GM21360 (cell line): Measurements from ENCODE around the gene GRB2.
"Not testable (repeated sequence)": the region's sequence is repeated elsewhere in the genome, so short reads cannot be mapped to it uniquely, and the experiment has no call there.

Experiments used
- ATAC-seq: cut with Tn5 transposase; IDR thresholded peaks from one replicate; pipeline ENCODE4 v1.9.1; 2021; ENCODE audit warnings: mild to moderate bottlenecking, moderate library complexity; ENCODE audit not compliant: unreplicated experiment

Gene GRB2

DNA sequence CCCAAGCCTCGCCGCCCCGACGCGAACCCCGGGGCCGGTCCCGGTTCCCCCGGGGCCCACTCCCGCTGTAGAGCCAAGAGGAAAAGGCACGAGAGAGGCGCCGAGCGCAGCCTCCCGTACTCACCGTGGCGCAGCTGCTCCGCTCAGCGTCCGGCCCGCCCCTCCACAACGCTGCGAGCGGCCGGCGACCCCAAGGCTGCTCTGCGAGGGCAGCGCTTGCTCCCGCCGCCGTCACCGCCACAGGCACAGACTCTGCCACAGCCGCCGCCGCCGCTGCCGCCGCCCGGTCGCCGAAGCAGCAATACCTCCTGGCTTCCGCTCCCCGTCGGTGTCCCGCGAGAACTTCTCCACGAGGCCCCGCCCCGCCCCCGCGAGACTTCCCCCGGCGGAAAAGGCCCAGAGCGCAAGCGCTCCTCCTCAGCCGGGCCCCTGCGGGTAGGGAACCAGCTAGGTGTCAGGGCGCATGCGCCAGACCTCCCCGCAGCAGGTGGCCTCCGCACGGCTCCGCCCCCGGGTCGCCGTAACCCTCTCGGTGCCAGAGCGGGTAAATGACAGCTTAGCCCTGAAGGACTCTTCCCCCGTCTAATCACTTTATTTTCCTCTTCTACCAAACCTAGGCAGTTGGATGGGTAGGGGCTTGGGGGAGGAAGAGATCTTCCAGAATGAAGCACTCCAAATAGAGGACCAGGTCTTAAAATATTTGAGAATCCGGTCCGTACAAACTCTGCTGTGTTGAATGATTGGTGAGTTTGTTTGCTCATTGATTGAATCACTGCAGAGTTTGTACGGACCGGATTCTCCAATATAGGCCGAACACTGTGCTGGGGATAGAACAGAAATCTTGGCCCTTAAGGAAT, at the start of gene GRB2:
TSS of gene GRB2 (minus strand) at position 314 of the 857 bp plus-strand sequence. CDS start 12,050 bp downstream, outside the sequence.
- peak; percentile 77 for ATAC-seq

DNA sequence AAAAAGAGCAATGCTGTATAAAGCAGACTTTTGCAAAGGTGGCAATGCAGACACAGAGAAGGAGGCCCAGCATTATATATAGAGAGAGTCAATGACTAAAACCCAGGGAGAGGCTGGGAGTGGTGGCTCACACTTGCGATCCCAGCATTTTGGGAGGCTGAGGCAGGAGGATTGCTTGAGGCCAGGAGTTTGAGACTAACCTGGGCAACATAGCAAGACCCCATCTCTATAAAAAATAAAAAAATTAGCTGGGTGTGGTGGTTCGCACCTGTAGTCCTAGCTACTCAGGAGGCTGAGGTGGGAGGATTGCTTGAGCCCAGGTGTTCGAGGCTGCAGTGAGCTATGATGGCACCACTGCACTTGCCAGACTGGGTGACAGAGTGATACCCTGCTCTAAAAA, 49.2 kb upstream of the GRB2 start:
- ATAC-seq, result not testable (repeated sequence)

DNA sequence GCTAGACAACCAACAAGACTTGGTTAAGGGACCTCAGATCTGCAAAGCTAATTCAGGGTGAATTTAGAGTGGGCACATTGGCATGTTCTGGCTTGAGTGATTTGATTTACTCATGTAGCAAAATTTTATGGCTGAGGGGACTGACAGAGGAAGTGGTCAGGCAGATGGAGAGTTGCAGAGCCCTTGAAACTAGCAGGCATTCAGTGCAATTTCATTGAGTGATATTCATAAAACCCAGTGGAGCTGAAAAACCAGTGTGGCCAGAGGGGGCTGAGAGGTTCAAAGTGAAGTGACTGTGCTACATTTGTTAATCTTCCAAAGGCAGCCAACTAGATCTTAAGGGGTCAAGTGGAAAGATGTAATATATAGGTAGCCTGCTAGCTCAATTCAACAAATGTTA, 48.7 kb upstream of the GRB2 start:
- ATAC-seq, result no peak

DNA sequence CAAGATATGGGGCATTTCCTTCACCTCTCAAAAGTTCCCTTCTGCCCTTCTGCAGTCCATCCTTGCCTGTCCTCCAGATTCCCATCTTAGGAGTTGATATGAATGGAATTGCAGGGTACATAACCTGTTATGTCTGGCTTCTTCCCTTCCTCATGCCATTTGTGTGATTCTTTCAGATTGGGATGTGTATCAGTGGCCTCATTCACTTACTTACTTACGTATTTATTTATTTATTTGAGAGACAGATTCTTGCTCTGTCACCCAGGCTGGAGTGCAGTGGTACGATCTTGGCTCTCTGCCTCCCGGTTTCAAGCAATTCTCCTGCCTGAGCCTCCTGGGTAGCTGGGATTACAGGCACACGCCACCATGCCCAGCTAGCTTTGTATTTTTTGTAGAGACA, 44.8 kb upstream of the GRB2 start:
- no peak for ATAC-seq

DNA sequence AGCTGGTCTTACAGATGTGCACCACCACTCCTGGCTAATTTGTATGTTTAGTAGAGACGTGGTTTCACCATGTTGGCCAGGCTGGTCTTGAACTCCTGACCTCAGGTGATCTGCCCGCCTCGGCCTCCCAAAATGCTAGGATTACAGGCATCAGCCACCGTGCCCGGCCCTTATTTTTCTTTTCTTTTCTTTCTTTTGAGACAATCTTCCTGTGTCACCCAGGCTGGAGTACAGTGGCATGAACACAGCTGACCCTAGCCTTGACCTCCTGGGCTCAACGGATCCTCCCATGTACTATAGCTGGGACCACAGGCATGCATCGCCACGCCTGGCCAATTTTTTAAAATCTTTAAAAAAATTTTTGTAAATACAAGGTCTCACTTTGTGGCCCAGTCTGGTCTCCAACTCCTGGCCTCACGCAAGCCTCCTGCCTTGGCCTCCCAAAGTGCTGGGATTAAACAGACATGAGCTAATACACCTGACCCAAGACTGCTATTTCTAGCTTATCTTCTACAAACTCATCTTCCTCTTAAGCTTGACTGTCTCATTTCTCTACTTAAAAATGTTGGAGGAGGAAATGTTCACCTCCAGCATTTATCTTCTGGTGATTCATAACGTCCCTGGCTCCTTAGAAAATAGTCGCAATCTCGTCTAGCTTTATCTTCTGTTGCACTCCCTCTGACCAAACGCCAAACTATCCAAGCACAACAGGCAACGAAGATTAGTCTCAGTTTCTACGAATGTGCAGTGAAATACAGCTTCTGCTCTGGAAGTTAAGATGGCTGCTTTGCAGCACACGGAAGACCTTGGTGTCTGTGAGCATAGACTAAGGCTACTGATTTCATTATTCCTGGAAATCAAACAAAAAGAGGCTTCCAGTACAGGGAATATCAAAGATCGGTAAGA, 42.7 kb upstream of the GRB2 start:
- ATAC-seq, result no peak

DNA sequence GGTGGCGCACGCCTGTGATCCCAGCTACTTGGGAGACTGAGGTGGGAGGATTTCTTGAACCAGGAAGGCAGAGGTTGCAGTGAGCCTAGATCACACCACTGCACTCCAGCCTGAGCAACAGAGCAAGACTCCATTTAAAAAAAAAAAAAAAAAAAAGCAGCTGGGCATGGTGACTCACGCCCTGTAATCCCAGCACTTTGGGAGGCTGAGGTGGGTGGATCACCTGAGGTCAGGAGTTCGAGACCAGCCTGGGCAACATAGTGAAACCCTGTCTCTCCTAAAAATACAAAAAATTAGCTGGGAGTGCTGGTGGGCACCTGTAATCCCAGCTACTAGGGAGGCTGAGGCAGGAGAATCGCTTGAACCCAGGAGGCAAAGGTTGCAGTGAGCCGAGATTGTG, 40.4 kb upstream of the GRB2 start:
- not testable (repeated sequence) for ATAC-seq

DNA sequence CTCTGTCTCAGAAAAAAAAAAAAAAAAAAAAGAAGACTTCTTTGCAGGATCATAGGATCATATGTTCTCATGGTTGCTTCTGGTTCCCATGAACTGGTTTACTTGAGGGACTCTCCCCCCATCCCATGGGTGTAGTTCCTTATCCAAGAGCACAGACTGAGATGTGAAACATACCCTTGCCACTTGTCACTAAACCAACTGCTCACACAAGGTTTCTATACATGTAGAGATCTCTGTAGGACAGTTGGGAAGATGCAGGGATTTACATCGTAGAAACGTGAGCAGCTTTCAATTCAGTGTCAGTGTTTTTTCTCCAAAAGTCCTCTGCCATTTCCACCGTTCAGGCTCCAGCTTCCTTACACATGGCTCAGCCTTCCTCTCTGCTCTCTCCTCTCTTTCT, 39.8 kb upstream of the GRB2 start:
- no peak for ATAC-seq

DNA sequence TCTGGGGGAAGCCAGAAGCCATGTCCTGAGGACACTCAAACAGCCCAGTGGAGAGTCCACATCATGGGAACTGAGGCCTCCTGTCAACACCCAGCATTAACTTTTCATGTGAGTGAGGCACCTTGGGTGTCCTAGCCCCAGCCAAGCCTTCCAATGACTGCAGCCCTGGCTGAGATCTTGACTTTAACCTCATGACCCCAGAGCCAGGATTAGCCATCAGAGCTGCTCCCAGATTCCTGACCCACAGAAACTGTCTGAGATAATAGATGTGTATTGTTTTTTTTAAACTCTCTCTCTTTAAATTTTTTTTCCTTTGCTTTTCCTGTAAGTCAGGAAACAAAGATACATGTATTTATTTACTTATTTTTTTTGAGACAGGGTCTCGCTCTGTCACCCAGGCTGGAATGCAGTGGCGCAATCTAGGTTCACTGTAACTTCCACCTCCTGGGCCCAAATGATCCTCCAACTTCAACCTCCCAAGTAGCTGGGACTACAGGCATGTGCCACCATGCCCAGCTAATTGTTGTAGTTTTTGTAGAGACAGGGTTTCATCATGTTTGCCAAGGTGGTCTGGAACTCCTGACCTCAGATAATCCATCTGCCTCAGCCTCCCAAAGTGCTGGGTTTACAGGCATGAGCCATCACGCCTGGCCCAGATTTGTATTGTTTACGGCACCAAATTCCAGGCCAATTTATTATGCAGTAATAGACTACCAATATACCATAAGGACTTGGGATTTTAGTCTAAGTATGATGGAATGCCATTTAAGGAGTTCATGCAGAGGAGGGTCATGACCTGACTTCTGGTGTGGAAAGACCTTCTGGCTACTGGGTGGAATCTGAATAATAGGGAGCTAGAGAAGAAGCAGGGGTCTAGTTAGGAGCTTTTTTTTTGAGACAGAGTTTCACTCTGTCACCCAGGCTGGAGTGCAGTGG, 37.0 kb upstream of the GRB2 start:
- no peak for ATAC-seq

DNA sequence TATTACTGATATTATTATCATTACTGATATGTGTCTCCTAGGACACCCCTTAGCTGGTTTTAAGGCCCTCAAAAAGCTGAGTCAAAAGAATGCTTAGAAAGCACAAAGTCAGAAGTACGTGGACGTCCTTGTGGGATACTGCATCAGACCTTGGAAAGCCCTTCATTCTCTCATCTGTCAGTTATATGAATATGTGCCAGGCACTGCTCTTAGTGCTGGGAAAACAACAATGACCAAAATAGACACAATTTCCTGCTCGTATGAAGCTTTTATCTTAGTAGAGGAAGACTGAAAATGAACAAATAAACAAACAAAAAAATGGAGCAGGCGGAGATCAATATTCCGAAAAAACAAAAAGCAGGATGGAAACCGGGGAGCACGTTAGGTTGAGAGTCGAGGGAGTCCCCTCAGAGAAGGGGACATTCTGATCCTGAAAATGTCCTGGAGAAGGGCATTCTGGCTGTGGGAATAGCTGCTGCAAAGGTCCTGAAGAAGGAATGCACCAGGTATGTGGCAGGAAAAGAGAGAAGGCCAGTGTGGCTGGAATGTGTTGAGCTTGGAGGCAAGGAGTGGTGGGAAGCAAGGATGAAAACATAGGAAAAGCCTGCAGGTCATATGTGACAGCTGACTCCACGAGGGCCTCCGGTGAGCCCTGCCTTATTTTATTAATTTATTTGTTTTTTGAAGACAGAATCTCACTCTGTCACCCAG, 35.4 kb upstream of the GRB2 start:
- no peak for ATAC-seq

DNA sequence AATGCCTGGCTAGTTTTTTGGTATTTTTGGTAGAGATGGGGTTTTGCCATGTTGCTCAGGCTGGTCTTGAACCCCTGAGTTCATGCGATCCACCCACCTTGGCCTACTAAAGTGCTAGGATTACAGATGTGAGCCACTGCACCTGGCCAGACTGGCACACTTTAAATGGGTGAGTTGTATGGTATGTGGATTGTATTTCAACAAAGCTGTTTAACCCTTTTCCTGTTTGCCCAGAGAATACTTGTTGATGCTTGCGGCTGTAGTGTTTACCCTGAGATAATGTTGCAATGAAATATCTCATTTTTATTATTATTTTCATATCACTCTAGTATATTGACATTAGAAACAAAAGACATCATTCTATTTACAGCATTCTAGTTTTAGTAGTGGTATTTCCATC, 33.8 kb upstream of the GRB2 start:
- ATAC-seq, result no peak

DNA sequence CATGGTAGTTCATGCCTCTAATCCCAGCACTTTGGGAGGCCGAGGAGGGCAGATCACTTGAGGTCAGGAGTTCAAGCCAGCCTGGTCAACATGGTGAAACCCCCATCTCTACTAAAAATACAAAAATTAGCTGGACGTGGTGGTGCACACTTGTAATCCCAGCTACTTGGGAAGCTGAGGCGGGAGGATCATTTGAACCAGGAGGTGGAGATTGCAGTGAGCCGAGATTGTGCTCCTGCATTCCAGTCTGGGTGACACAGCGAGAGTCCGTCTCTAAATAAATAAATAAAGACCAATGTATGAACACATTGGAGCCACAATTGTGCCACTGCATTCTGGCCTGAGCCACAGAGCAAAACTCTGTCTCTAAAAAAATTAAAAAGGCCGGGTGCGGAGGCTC, 31.9 kb upstream of the GRB2 start:
- ATAC-seq, result not testable (repeated sequence)

DNA sequence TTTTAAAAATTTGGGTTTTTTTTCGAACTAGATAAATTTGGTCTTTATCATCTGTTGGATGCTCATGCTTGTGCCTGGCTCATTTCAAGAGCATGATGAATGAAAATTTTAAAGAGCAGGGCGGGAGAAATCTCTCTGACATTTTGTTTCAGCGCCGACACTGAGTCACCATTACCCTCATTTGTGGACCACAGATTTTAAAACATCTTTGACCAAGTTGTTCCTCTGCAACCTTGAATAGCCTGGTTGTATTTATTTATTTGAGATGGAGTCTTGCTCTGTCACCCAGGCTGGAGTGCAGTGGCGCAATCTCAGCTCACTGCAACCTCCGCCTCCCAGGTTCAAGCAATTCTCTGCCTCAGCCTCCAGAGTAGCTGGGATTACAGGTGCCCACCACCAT, 29.0 kb upstream of the GRB2 start:
- not testable (repeated sequence) for ATAC-seq

DNA sequence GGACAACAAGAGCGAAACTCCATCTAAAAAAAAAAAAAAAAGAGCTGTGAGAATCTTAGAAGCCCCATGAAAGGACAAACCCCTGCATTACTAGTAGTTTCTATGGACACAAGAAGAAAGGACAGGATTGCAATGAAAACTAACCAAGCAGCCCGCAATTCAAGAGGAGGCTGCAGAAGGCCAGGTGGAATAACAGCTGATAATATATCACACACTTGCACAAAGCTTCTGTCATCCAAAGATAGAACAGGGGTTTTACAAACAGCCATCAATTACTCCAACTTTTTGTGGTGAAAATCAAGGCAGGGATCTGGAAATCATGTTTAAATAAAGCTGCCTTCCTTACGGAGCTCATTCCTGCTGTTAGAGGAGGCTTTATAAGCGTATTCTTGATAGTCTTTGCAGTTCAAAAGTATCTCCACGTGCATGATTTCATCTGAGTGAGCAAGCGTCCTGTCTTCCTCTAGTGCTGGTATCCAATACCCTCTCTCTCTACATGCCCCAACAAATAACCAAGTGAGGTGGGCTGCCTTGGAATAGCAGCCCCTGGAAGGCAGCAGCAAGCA, 27.8 kb upstream of the GRB2 start:
- no peak for ATAC-seq

DNA sequence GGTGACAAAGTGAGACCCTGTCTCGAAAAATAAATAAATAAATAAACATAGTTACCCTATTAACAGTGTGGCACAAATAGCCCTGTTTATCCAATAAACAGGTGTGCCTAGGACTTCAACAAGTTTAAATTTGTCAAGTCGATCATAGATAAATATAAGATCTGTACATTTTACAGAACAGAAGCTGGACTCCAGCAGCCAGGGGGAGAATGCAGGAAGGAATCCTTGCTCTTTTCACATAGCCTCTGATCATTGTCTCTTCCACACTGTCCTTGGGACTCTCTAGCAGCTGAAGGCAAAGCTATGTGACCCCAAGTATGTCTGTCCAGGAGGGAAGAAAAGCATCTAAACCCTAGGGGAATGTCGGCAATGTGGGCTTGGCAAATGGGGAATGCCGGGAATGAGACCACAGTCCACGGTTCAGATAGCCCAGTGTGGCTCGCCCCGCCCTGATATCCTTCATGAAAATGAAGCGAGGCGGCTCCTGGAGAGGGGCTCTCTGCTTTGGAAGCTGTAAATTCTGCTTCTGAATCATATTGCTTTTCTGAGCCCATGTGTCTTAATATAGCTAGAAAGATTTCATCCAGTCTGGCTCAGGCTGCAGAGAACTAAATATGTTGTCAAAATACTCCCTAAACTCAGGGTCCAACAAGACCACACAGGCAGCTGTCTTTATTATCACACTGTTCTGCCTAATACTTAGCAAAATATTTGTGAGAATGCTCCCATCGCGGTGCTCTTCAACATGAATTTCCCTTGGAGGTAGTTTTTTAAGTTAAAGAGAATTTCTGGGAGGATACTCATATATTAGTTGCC, 24.9 kb upstream of the GRB2 start:
- ATAC-seq, result no peak

DNA sequence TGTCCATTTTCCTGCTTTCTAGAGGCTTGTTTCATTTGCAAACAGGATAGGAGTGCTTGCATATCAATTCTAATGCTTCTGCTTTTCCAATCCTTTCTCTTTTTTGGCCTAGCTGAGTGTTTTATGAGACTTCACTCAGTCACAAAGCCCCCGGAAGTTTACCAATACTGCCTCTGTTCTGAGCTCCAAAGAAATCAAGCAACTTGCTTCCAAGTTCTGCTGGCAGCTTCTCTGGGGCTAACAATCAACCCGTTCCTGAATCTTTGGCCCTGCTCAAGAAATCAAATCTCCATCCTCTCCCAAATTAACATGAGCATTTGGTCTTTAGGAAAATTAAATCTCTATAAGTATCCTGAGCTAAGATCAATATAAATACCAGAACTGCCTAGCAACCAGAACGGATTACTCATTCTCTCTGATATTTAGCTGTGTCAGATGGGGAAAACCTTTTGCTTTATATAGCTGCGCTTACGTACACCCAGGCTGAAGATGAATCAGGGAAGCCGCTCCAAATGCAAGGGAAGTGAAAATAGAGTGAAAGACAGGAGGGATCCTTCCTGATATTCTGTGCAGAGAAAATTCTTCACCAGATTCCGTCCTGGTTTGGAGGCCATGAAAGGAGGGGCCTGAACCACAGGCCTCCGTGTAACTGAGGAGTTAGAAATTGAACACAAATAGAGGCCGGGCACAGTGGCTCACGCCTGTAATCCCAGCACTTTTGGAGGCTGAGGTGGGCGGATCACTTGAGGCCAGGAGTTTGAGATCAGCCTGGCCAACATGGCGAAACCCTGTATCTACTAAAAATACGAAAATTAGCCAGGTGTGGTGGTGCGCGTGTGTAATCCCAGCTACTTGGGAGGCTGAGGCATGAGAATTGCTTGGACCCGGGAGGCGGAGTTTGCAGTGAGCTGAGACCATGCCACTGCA, 23.3 kb upstream of the GRB2 start:
- ATAC-seq, result no peak

DNA sequence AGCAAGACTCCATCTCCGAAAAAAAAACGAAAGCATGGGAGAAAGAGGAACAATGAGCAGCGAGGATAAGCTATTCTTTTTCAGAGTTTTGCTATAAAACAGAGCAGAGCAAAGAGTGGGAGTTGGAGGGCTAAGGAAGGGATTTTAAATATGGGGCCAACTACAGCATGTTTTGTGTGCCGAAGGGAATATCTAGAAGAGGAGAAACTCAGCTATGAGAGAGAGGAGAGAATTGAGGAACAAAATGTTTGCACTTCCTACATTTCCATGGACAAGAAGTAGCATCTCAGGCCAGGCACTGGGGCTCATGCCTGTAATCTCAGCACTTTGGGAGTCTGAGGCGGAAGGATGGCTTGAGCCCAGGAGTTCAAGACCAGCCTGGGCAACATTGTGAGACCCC, 13.1 kb upstream of the GRB2 start:
- no peak for ATAC-seq

DNA sequence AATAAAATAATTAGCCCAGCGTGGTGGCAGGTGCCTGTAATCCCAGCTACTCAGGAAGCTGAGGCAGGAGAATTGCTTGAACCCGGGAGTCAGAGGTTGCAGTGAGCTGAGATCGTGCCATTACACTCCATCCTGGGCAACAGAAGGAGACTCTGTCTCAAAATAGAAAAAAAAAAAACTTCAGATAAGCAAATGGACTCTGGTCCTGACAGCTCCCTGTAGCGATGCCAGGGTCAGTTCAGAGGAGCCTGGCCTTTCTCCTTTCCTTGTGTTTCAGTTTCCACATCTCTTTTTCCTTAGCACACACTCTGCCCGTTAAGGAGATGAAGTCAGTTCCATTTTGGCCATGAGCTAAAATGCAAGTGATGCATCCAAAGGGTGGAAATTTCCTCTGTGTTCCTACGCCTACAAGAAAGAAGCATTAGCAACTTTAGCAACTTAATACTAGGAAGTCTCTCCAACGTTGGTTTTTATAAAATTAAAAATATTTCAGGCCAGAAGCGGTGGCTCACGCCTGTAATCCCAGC, 11.6 kb upstream of the GRB2 start:
- no peak for ATAC-seq

DNA sequence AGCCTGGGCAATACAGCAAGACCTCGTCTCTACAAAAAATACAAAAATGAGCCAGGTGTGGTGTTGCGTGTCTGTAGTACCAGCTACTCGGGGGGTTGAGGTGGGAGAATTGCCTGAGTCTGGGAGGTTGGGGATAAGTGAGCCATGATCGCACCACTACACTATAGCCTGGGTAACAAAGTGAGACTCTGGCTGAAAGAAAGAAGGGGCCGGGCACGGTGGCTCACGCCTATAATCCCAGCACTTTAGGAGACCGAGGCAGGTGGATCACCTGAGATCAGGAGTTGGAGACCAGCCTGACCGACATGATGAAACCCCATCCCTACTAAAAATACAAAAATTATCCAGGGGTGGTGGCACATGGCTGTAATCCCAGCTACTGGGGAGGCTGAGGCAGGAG, 10.5 kb upstream of the GRB2 start:
- no peak for ATAC-seq
